HG03565 (cell line): ENCODE results near the gene TUBD1.
"Not testable (repeated sequence)": the region's sequence is repeated elsewhere in the genome, so short reads cannot be mapped to it uniquely, and the experiment has no call there.

Source experiments
- ATAC-seq: cut with Tn5 transposase; IDR thresholded peaks from one replicate; pipeline ENCODE4 v1.9.1; 2021; ENCODE audit warnings: mild to moderate bottlenecking, moderate library complexity; ENCODE audit not compliant: unreplicated experiment

Gene TUBD1

GRCh38 chr17:59846394-59847165 lies 46.2 kb downstream of the TUBD1 start:
- peak; percentile 40 for ATAC-seq

GRCh38 chr17:59845595-59846393 lies 46.9 kb downstream of the TUBD1 start:
- no peak for ATAC-seq

DNA sequence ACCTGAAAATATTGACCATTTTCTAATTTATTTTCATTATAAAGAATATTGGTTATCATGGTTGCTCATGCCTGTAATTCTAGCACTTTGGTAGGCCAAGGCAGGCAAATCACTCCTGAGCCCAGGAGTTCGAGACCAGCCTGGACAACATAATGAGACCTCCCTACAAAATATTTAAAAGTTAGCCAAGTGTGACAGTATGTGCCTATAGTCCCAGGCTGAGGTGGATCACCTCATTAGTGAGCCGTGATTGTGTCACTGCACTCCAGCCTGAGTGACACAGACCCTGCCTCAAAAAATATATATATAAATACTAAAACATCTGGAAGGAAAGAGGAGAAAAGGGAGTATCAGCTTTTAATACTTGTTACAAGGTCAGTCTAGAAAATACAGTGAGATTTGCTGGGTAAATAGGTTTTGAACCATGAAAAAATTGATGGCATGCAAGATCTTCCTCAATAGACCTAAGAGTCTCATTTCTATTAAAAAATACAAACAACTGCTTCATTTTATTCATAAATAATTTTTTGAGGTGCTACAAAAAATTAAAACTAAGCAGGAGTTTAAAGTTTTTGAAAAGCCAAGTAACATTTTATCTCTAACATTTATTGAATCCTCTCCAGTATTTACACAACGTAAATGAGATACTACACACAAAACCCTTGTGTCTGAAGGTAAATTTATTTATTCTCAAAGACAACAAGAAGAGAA lies 47.7 kb downstream of the TUBD1 start:
- no peak for ATAC-seq

- ATAC-seq = no peak
Measured at GRCh38 chr17:59842901-59843652, 49.7 kb downstream of the TUBD1 start.

DNA sequence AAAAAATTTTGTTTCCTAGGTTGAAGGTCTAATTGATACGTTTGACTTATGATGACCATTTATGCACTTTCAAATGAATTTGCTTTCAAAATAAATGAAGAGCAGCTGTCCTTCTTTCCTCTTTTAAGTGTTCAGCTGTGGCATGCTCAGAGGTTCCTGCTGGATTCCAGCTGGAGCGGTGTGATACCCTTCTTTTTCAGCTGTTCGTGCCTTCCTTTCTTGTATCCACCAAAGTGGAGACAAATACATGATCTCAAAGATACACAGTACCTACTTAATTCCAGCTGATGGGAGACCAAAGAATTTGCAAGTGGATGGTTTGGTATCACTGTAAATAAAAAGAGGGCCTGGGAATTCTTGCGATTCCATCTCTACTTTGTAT lies 50.9 kb downstream of the TUBD1 start:
- not testable (repeated sequence) for ATAC-seq

GRCh38 chr17:59841091-59841881 lies 51.5 kb downstream of the TUBD1 start:
- ATAC-seq = not testable (repeated sequence)

- no peak for ATAC-seq
Measured at GRCh38 chr17:59840329-59841090, 52.2 kb downstream of the TUBD1 start.

GRCh38 chr17:59839651-59840328 lies 53.0 kb downstream of the TUBD1 start:
- ATAC-seq = no peak

- ATAC-seq = no peak
Measured at GRCh38 chr17:59838052-59838916, 54.5 kb downstream of the TUBD1 start.

DNA sequence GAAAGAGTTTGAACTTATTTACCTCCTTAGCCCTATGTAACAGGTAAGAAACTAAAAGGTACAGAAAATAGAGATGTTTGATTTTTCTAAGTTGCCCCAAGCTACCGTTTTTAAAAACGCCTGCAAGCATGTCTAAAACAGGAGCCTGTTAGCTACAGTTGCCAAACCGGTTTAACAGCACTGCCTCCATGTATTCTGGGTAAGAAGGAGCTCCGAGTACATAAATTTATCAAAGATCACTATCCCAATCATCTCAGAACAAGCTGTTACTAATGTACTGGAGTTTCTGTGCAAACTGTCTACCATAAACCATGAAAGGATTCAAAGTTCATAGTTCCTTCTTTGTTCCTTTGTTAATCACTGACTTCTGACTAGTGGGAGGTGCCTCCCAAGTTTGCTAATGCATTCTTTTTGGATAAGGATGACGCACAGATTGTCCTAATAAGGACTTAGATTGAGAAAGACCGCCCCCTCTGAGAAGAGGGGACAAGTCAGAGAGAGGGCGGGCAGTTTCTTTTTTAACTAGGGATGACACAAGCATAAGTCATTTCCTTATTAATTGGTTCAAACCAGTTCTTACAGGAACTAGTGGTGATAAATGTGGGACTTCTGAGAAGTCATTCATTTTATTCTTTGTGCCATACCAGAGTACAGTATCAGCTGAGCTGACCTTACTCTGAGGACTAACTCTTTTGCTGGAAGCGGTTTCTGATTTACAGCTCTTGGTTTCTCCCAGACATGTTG lies 55.3 kb downstream of the TUBD1 start:
- ATAC-seq = peak; percentile 69

DNA sequence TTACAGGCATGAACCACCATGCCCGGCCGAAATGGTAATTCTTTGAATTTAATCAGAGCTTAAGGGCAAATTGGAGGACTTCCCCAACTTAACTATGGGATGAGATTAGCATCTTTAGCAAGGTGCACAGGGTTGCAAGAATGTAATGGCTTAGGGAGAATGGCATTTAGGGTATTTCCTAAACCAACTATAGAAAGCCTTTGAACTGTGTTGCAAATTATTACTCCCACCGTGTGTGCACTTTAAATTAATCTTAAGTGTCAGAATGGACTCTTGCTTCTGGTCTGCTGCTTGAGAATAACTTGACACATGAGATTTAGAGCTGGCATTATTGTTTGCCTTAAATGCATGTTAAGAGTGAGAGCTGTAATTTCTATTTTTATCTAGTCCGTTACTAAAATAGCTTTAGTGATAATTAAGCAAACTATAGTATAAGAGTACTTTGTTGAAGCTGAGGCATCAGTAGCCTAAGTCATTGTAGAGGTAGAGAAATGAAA lies 59.8 kb downstream of the TUBD1 start:
- ATAC-seq = no peak

DNA sequence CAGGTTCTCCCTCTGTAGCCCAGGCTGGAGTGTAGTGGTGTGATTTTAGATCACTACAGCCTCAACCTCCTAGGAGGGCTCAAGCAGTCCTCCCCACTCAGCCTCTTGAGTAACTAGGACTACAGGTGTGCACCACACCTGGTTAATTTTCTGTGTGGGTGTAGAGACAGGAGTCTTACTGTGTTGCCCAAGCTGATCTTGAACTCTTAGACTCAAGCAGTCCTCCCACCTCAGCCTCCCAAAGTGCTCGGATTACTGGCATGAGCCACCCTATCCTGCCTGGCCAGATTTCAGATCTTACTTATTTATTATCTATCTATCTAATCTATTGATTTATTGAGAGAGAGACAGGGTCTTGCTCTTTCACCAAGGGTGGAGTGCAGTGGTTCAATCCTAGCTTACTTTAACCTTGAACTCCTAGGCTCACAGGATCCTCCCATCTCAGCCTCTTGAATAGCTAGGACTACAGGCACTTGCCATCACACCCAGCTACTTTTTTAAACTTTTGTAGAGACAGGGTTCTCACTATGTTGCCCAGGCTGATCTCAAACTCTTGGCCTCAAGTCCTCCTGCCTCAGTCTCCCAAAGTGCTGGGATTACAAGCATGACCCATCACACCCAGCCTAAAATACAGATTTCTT lies 61.8 kb downstream of the TUBD1 start:
- ATAC-seq = no peak

GRCh38 chr17:59830007-59830630 lies 62.6 kb downstream of the TUBD1 start:
- no peak for ATAC-seq

GRCh38 chr17:59829217-59830006 lies 63.3 kb downstream of the TUBD1 start:
- ATAC-seq = peak; percentile 63

DNA sequence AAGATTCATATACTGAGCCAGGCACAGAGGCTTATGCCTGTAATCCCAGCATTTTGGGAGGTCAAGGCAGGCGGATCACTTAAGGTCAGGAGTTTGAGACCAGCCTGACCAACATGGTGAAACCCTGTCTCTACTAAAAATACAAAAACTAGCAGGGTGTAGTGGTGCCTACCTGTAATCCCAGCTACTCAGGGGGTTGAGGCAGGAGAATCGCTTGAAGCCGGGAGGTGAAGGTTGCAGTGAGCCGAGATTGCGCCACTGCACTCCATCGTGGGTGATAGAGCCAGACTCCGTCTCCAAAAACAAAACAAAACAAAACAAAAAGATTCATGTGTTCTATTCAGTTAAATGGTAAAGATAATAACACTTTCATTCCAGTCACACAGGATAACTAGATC lies 63.9 kb downstream of the TUBD1 start:
- not testable (repeated sequence) for ATAC-seq
